ENCODE data around the gene SCYL1.

The SCYL1 gene

DNA sequence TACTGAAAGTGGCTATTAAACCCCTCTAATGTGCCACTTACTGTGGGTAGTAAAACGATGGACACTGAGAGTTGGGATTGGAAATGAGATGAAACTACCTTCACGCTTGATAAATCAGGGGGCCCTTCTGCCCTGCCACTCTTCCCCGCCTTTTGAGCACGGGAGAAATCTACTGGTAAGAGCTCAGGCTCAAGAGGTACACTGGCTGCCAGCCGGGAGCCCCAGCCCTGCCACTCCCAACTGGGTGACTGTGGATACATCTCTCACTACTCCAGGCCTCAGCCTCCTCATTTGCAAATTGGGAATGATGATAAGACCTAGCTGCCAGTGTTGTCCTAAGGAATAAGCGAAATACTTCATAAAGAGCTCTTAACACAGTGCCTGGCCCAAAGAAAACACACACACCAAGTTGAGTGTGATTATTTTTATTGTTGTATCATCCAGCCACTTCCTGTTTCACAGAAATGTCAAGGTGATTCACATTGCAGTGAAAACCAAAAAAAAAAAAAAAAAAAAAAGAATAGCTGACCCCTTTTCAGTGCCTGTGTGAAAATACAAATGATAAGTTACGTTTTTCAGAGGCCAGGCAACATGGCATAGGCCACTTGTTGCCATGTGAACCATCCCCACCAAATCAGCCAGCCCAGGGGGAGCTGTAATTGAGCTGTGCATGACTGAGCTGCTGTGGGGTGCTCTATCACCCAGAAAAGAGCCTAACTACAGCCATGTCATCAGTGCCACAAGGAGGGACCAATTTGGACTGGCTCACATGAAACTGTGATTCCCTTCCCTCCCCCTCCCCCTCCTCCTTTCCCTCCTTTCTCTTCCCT, 41.0 kb downstream of the SCYL1 start:
- no peak for TF ChIP-seq POLR2A (IDR thresholded peaks at IDR 0.05; ENCODE audit: low read depth, low read length)
- no peak for DNase-seq (ENCODE audit: insufficient read length, low spot score)
- no peak for FAIRE-seq

DNA sequence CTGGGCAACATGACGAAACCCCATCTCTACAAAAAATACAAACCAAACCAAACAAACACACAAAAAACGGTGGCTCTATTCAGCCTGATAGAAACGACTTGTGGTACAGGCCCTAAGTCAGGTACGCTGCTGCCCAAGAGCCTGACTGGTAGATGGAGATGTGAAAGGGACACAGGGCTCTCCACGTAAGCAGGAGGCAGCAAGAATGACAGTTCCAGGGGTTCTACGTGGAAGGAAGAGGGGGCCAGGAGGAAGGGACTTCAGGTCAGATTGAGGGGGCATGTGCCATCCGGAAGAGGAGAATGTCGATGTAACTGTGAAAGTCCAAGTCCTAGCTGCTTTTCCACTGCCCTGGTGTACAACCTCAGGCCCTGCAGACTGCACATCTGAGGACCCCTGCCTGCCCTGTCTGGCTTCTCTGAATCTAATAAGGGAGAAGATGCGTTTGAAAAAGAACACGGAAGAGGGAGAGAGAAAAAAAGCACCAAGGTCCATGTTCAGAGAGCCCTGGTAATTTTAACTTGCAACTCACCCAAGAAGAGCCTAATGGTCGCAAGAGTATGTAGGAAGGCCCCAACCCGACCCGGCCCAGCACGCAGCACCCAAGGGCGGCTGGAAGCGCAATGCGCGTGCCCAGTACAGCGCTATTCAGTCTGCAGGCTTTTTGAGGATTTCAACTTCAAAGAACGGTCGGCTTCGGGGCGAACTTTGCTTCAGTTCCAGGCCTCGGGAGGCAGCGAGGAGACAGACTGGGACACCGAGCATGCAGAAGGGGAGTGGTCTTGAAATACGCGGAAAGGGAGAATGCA, 44.5 kb downstream of the SCYL1 start:
- DNase-seq (ENCODE audit: insufficient read length, low spot score) (no peak), FAIRE-seq (no peak)
- peak; percentile 85; the same call in 1 of the 2 replicates for TF ChIP-seq POLR2A (IDR thresholded peaks at IDR 0.05; ENCODE audit: low read depth, low read length)

DNA sequence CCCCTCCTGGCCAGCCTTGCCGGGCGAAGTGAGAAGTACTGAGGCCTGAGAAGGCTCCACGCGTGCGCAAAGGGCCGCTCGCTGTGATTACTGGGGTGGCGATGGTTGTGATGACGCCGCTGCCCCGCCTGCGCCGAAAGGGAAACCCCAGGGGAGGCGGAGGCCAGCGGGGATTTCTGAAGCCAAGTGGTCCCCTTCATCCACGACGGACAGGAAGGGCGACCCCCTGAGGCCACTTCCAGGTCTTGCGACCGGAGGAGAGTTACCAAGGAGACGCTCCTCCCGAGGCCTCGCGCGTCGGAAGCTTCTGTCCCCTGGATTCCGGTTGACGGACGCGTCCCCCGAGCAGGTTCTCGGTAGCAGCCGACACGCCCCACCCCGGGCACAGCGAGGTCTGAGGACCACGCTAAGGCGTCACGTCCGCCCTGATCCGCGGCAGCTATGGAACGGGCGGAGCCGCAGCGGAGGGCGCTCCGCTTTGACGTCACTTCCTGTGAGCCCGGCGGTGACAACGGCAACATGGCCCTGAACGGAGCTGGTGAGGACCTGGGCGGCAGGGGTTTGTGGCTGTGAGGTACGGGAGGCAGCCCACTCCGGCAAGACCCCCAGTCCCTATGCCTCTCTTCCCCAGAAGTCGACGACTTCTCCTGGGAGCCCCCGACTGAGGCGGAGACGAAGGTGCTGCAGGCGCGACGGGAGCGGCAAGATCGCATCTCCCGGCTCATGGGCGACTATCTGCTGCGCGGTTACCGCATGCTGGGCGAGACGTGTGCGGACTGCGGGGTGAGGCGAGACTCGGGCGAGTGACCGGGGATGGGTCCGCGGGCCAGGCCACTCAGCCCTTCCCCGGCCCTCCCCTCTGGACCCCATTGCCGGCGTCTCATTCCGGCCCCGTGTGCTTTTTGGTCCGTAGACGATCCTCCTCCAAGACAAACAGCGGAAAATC, 45.4 kb downstream of the SCYL1 start, which contains the start of gene ZNRD2:
Gene ZNRD2, plus strand, starts transcription at position 505 of the 946 bp plus-strand sequence. Its CDS starts 15 bp downstream, at position 520.
- no peak for FAIRE-seq
- peak; percentile 97 for DNase-seq (ENCODE audit: insufficient read length, low spot score)
- peak; percentile 72; the same call in 1 of the 2 replicates for TF ChIP-seq POLR2A (IDR thresholded peaks at IDR 0.05; ENCODE audit: low read depth, low read length)

DNA sequence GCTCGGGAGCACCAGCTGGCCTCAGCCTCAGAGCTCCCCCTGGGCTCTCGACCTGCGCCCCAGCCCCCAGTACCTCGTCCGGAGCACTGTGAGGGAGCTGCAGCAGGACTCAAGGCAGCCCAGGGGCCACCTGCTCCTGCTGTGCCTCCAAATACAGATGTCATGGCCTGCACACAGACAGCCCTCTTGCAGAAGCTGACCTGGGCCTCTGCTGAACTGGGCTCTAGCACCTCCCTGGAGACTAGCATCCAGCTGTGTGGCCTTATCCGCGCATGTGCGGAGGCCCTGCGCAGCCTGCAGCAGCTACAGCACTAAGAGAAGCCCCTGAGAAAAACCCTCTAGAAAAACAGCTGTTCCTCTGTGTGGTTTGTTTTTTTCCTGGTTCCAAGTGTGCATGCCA, 46.5 kb downstream of the SCYL1 start:
- TF ChIP-seq POLR2A (IDR thresholded peaks at IDR 0.05; ENCODE audit: low read depth, low read length), result no peak
- DNase-seq (ENCODE audit: insufficient read length, low spot score) (no peak), FAIRE-seq (no peak)

DNA sequence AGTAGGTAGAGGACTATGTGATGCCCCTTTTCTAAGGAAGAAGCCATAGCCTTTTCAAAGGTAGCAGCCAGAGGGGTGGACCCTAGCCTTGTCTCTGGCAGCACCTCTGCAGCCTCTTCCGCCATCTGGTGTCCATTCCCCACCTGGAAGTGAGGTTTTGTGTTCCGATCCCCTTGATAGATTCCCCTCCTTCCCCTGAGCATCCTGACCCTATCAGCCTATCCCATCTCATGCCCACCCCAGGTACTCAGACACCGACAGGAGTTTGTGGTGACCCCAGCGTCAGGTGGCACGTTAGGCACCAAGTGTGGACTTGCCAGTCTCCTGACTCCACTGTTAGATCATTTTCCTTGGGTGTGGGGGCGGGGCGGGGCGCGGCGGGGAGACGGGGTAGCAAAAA, 47.1 kb downstream of the SCYL1 start:
- no peak for TF ChIP-seq POLR2A (IDR thresholded peaks at IDR 0.05; ENCODE audit: low read depth, low read length)
- FAIRE-seq, result no peak
- DNase-seq (ENCODE audit: insufficient read length, low spot score), result no peak

DNA sequence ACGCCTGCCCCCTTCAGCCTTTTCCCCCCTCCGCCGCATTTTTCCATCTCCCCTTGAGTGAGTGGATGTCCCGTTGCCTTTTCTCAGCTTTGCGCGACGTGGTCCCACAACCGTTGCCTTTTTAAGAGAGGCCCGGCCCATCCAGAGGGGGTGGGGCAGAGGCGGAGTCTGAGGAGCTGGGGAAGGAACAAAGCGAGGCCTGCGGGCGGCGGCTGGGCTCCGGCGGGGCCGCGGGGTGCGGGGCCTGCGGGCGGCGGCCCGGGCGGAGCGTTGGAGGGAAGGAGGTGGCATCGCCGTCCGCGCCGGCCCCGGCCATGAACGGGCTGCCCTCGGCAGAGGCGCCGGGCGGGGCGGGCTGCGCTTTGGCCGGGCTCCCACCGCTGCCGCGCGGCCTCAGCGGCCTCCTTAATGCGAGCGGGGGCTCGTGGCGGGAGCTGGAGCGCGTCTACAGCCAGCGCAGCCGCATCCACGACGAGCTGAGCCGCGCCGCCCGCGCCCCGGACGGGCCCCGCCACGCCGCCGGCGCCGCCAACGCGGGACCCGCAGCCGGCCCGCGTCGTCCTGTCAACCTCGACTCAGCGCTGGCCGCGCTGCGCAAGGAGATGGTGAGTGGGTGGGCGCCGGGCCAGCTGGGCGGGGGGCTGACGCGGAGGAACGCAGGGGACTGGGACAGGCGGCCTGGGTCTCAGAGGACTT, 47.6 kb downstream of the SCYL1 start, which contains the start of gene FAM89B:
Gene FAM89B, plus strand, starts transcription at position 183 of the 696 bp plus-strand sequence. Its CDS starts 132 bp downstream, at position 315.
- peak; percentile 70; the same call in 1 of the 2 replicates for TF ChIP-seq POLR2A (IDR thresholded peaks at IDR 0.05; ENCODE audit: low read depth, low read length)
- FAIRE-seq (no peak), DNase-seq (ENCODE audit: insufficient read length, low spot score) (no peak)

DNA sequence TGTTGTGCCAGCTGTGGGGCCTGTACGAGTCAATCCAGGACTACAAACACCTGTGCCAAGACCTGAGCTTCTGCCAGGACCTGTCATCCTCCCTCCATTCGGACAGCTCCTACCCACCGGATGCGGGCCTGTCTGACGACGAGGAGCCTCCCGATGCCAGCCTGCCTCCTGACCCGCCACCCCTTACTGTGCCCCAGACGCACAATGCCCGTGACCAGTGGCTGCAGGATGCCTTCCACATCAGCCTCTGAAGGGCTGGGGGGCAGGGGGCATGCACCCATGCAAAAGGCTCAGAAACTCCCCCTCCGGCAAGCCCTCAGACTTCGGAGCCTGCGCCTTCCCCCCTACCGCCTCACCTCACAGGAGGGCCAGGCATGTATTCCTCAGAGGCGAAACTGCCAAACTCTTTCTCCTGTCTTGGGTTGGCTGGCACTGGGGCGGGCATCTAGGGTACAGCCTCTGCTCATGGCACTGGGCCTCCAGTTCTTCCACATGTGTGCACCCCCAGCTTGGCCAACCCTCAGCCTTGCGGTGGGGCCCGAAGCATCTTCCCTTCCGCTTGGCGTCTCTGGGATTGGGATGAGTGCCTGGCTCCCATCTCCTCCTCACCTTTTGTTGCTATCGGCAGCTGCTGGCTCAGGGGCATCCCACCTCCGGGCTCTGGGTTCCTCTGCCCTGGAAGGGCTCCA, 48.7 kb downstream of the SCYL1 start:
- TF ChIP-seq POLR2A (IDR thresholded peaks at IDR 0.05; ENCODE audit: low read depth, low read length), result no peak
- FAIRE-seq, result no peak

DNA sequence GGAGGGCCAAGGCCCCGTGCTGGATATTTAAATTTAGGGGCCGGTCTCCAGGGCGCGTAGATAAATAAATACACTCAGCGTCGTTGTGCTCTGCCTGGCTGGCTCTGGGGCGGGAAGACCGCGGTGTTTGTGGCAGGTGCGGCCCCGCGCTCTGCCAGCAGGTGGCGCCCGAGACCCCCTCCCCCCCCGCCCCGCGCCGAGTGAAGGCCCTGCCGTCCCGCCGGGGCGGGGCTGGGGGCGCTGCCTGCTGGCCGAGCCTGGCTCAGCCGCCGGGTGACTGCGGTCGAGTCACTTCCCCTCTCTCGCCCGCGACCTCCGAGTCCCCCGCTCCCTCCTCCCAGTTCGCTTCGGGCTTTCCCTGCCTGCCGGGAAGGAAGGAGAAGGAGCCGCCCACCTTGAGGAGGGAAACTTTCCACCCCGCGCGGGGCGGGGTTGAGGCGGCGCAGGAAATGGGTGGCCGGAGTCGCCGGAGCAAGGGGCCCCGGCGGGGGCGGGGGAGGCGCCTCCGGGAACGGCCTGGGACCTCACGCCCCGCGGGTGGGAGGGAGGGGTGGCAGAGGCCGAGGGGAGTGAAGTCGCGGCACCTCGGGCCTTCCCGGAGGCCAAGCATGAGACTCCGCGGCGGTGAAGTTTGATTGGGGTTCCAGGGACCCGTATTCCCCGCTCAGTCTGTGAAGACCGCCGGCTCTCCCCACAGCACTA, 49.4 kb downstream of the SCYL1 start:
- FAIRE-seq, result no peak
- DNase-seq (ENCODE audit: insufficient read length, low spot score), result peak; percentile 98
- peak; percentile 30; the same call in 1 of the 2 replicates for TF ChIP-seq POLR2A (IDR thresholded peaks at IDR 0.05; ENCODE audit: low read depth, low read length)

More for the DNA sequence above, 48.7 kb downstream of the SCYL1 start:
- no peak for DNase-seq (ENCODE audit: insufficient read length, low spot score)

DNA sequence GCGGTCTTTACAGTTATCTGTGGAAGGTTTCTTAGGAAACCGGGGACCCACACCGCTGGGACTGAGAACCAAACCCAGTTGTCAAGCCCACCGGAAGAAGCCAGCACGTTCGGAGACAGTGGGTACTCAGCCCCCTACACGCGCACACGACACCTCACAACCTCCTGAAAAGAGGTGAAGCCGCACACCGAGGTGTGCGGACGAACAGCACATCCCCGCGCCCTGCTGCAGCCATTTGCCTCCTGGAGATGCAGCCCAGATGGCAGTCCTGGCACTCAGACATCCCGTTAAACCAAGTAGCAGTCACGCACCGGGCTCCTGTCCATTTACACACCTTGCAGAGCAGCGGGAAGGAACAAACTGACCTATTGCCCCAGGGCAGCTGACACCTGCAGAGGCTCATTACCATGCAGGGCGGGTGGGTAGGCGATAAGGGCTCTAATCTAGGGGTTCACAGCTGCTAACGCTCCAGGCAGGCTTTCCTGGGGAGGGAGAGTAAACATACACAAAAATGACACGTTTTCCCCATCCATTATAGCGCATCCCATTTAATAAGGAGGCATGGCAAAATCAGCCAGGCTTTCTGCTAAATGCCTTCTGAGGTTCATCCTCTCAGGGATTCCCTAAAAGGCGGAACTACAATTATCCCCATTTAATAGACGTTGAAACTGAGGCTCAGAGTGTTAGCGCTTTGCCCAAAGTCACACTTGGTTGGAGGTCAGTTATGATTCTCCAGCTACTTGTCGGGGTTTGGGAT, 50.1 kb downstream of the SCYL1 start:
- 0 out of 2 replicates have a peak, but pooled peaks have one; percentile 13 for TF ChIP-seq POLR2A (IDR thresholded peaks at IDR 0.05; ENCODE audit: low read depth, low read length)
- FAIRE-seq (no peak), DNase-seq (ENCODE audit: insufficient read length, low spot score) (no peak)

DNA sequence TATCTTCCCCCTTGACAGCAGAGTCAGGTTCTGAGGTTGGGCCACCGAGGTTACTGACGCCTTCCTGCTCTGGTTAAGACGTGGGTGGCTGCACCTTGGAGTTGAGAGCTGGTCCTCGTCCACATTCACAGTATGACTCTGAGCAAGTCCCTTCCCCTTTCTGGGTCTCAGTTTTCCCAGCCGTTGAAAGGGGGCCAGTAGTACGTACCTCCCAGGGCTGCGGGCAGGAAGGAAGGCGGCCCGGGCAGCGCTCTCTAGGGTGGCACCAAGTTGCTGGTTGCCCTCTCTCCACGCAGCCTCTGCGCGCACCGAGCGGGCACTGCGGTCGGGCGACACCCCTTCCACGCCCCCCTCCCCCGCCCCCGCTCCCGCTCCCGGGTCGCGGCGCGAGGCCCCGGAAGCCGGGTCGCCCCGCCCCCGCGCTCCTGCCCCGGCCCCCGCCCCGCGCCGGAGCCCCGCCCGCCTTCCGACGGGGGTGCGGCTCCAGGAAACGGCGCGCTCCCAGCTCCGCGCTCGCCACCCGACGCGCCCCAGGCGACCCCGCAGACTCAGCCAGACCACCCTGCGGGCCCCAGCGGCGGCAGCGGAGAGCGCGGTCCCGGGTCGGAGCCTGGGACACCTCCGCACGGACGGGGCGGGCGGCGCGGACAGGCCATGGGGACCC, 50.8 kb downstream of the SCYL1 start, which contains the start of gene EHBP1L1:
Gene EHBP1L1, plus strand, starts transcription at position 486 of the 664 bp plus-strand sequence. CDS start 250 bp downstream, outside the sequence.
- no peak; the same call in 1 of the 2 replicates for TF ChIP-seq POLR2A (IDR thresholded peaks at IDR 0.05; ENCODE audit: low read depth, low read length)
- FAIRE-seq (no peak), DNase-seq (ENCODE audit: insufficient read length, low spot score) (no peak)

Measured in H54 (cell line).